Measurements from ENCODE around the gene HSPA12B.

DNA sequence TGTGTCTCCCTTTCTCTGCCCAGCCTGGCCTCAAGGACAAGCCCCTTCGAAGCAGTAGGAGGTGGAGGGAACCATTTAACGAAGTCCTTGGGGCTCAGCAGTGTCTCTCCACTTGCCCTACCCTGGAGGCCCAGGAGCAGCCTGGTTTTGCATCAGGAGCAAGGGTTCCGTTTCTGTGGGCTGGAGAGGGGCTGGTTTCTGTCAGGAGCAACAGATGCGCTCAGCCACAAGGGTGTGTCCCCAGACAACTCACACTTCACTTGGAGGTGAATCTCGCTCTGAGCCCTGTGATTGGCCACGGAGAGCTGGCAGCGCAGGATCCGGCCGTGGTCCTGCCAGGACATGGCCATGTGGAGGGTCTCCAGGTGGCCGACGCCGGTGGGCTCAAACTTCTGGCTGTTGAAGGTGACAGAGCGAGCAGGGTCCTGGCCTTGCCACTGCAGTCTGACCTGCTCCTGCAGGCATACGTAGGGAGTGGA lies 27.0 kb upstream of the HSPA12B start:
- no peak for TF ChIP-seq FOXJ3 (CRISPR knock-in tag; IDR thresholded peaks at IDR 0.05)
- TF ChIP-seq SIN3A (IDR thresholded peaks at IDR 0.05; ENCODE audit: borderline replicate concordance, low read depth, low read length): no peak
- TF ChIP-seq, protein P1, sequence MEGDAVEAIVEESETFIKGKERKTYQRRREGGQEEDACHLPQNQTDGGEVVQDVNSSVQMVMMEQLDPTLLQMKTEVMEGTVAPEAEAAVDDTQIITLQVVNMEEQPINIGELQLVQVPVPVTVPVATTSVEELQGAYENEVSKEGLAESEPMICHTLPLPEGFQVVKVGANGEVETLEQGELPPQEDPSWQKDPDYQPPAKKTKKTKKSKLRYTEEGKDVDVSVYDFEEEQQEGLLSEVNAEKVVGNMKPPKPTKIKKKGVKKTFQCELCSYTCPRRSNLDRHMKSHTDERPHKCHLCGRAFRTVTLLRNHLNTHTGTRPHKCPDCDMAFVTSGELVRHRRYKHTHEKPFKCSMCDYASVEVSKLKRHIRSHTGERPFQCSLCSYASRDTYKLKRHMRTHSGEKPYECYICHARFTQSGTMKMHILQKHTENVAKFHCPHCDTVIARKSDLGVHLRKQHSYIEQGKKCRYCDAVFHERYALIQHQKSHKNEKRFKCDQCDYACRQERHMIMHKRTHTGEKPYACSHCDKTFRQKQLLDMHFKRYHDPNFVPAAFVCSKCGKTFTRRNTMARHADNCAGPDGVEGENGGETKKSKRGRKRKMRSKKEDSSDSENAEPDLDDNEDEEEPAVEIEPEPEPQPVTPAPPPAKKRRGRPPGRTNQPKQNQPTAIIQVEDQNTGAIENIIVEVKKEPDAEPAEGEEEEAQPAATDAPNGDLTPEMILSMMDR (IDR thresholded peaks at IDR 0.05): no peak
- no peak for TF ChIP-seq EZH2phosphoT487 (IDR thresholded peaks at IDR 0.05; ENCODE audit: borderline replicate concordance, low read depth)
- TF ChIP-seq, protein P2, sequence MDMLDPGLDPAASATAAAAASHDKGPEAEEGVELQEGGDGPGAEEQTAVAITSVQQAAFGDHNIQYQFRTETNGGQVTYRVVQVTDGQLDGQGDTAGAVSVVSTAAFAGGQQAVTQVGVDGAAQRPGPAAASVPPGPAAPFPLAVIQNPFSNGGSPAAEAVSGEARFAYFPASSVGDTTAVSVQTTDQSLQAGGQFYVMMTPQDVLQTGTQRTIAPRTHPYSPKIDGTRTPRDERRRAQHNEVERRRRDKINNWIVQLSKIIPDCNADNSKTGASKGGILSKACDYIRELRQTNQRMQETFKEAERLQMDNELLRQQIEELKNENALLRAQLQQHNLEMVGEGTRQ (IDR thresholded peaks at IDR 0.05; ENCODE audit: borderline replicate concordance, low read depth, low read length): no peak
- TF ChIP-seq TAF1 (IDR thresholded peaks at IDR 0.05; ENCODE audit: borderline replicate concordance, low read depth, low read length): no peak
